ENCODE data around the gene CLCN5. TPM values are rescaled to one million over a fixed set of nuclear protein-coding genes. Genes with fewer than 3 reads are reported as not detected.
"Not testable (repeated sequence)": the region's sequence is repeated elsewhere in the genome, so short reads cannot be mapped to it uniquely, and the experiment has no call there.

Gene CLCN5
- polyA plus RNA-seq, 6 donors from 2014 or later = 0.62 to 1.4 (median 0.98) TPM; not detected in 1

GRCh38 chrX:49991758-49992157, 69.4 kb downstream of the CLCN5 start:
- Mint-ChIP-seq H3K36me3 (no peaks in the 10 kb centered on the region), H3K9me3 (no peaks in the 10 kb centered on the region), H3K4me3 (no peak overlapping the region), H3K27ac (no peak overlapping the region), H3K4me1 (peaks cover 0 to 1% (median 0%) of the 10 kb centered on the region in 3 donors), H3K27me3 (peaks cover 0 to 7% (median 0%) of the 10 kb centered on the region in 3 donors)
- DNase-seq (no peak), ATAC-seq (ENCODE audit: low read depth in 2 of 2) (no peak)

GRCh38 chrX:49992853-49993252, 70.5 kb downstream of the CLCN5 start:
- Mint-ChIP-seq H3K27ac (no peak overlapping the region), H3K9me3 (no peaks in the 10 kb centered on the region), H3K36me3 (no peaks in the 10 kb centered on the region), H3K4me3 (no peak overlapping the region), H3K4me1 (peaks cover 0 to 5% (median 0%) of the 10 kb centered on the region in 3 donors), H3K27me3 (peaks cover 0 to 7% (median 0%) of the 10 kb centered on the region in 3 donors)
- DNase-seq (no peak), ATAC-seq (ENCODE audit: low read depth in 2 of 2) (no peak)

GRCh38 chrX:49993661-49994060, 71.3 kb downstream of the CLCN5 start:
- H3K4me3 Mint-ChIP-seq = no peak overlapping the region
- no peaks in the 10 kb centered on the region for H3K9me3 Mint-ChIP-seq
- H3K27me3 Mint-ChIP-seq = peaks cover 0 to 7% (median 0%) of the 10 kb centered on the region in 3 donors

GRCh38 chrX:49995107-49995731, 72.8 kb downstream of the CLCN5 start:
- ATAC-seq (ENCODE audit: low read depth in 2 of 2) (no peak), DNase-seq (no peak)
- Mint-ChIP-seq H3K36me3 (no peaks in the 10 kb centered on the region), H3K27me3 (peaks cover 0 to 10% (median 0%) of the 10 kb centered on the region in 3 donors), H3K9me3 (peaks cover 0 to 2% (median 0%) of the 10 kb centered on the region in 7 donors), H3K27ac (no peak overlapping the region), H3K4me3 (no peak overlapping the region), H3K4me1 (peaks cover 0 to 6% (median 0%) of the 10 kb centered on the region in 3 donors)

More at GRCh38 chrX:49993661-49994060, 71.3 kb downstream of the CLCN5 start:
- ATAC-seq (ENCODE audit: low read depth in 2 of 2) (no peak), DNase-seq (no peak)
- Mint-ChIP-seq H3K27ac (no peak overlapping the region), H3K36me3 (no peaks in the 10 kb centered on the region), H3K4me1 (peaks cover 0 to 5% (median 0%) of the 10 kb centered on the region in 3 donors)

- Mint-ChIP-seq H3K27me3 (peaks cover 0 to 17% (median 0%) of the 10 kb centered on the region in 3 donors), H3K4me1 (peaks cover 2 to 13% (median 2%) of the 10 kb centered on the region in 3 donors), H3K9me3 (peaks cover 0 to 2% (median 0%) of the 10 kb centered on the region in 7 donors), H3K36me3 (no peaks in the 10 kb centered on the region), H3K4me3 (no peak overlapping the region), H3K27ac (no peak overlapping the region)
- no peak for DNase-seq
- ATAC-seq (ENCODE audit: low read depth in 2 of 2) = no peak
These were observed 73.5 kb downstream of the CLCN5 start for GRCh38 chrX:49995795-49996455.

- Mint-ChIP-seq H3K36me3 (no peaks in the 10 kb centered on the region), H3K27me3 (peaks cover 0 to 21% (median 0%) of the 10 kb centered on the region in 3 donors), H3K4me3 (no peak overlapping the region), H3K4me1 (peaks cover 6 to 15% (median 7%) of the 10 kb centered on the region in 3 donors), H3K9me3 (peaks cover 0 to 2% (median 0%) of the 10 kb centered on the region in 7 donors), H3K27ac (no peak overlapping the region)
- DNase-seq = no peak
- ATAC-seq (ENCODE audit: low read depth in 2 of 2) = no peak
These were observed 74.1 kb downstream of the CLCN5 start for GRCh38 chrX:49996474-49996873.

GRCh38 chrX:49999087-49999486, 76.7 kb downstream of the CLCN5 start:
- Mint-ChIP-seq H3K4me3 (no peak overlapping the region), H3K27me3 (peaks cover 0 to 14% (median 0%) of the 10 kb centered on the region in 3 donors), H3K4me1 (peaks cover 16 to 28% (median 18%) of the 10 kb centered on the region in 3 donors), H3K9me3 (peaks cover 0 to 5% (median 0%) of the 10 kb centered on the region in 7 donors), H3K36me3 (no peaks in the 10 kb centered on the region), H3K27ac (no peak overlapping the region)
- no peak for DNase-seq
- no peak for ATAC-seq (ENCODE audit: low read depth in 2 of 2)

- H3K27me3 Mint-ChIP-seq = peaks cover 0 to 14% (median 0%) of the 10 kb centered on the region in 3 donors
- peak overlapping the region in 2 of 6 donors; percentile 44 to 76 for H3K27ac Mint-ChIP-seq
- peak overlapping the region in 1 of 8 donors; percentile 70 for H3K4me3 Mint-ChIP-seq
- no peaks in the 10 kb centered on the region for H3K36me3 Mint-ChIP-seq
- ATAC-seq (ENCODE audit: low read depth in 2 of 2) = no peak
- DNase-seq = no peak
- peaks cover 0 to 5% (median 0%) of the 10 kb centered on the region in 7 donors for H3K9me3 Mint-ChIP-seq
- H3K4me1 Mint-ChIP-seq = peaks cover 16 to 28% (median 18%) of the 10 kb centered on the region in 3 donors
These were observed 78.6 kb downstream of the CLCN5 start for GRCh38 chrX:50000937-50001542.

GRCh38 chrX:50002067-50002714, 79.8 kb downstream of the CLCN5 start:
- H3K27ac Mint-ChIP-seq = peak overlapping the region in 1 of 6 donors; percentile 79
- H3K36me3 Mint-ChIP-seq = no peaks in the 10 kb centered on the region
- peaks cover 16 to 23% (median 18%) of the 10 kb centered on the region in 3 donors for H3K4me1 Mint-ChIP-seq
- H3K27me3 Mint-ChIP-seq = peaks cover 0 to 14% (median 0%) of the 10 kb centered on the region in 3 donors
- DNase-seq = no peak
- peaks cover 0 to 5% (median 0%) of the 10 kb centered on the region in 7 donors for H3K9me3 Mint-ChIP-seq
- ATAC-seq (ENCODE audit: low read depth in 2 of 2) = peak in 1 of 2 donors; percentile 36
- H3K4me3 Mint-ChIP-seq = peak overlapping the region in 1 of 8 donors; percentile 27

GRCh38 chrX:50003467-50003866, 81.1 kb downstream of the CLCN5 start:
- Mint-ChIP-seq H3K4me3 (peak overlapping the region in 1 of 8 donors; percentile 3), H3K36me3 (no peaks in the 10 kb centered on the region), H3K27ac (peak overlapping the region in 1 of 6 donors; percentile 38), H3K27me3 (peaks cover 0 to 14% (median 0%) of the 10 kb centered on the region in 3 donors), H3K4me1 (peaks cover 16 to 23% (median 18%) of the 10 kb centered on the region in 3 donors), H3K9me3 (peaks cover 0 to 6% (median 0%) of the 10 kb centered on the region in 7 donors)
- ATAC-seq (ENCODE audit: low read depth in 2 of 2) (no peak), DNase-seq (no peak)

GRCh38 chrX:50003927-50004326, 81.5 kb downstream of the CLCN5 start:
- no peak for DNase-seq
- Mint-ChIP-seq H3K36me3 (no peaks in the 10 kb centered on the region), H3K27me3 (peaks cover 0 to 14% (median 0%) of the 10 kb centered on the region in 3 donors), H3K9me3 (peaks cover 0 to 5% (median 0%) of the 10 kb centered on the region in 7 donors), H3K4me1 (peaks cover 16 to 23% (median 18%) of the 10 kb centered on the region in 3 donors), H3K27ac (peak overlapping the region in 2 of 6 donors; percentile 26 to 54), H3K4me3 (peak overlapping the region in 1 of 8 donors; percentile 3)
- ATAC-seq (ENCODE audit: low read depth in 2 of 2) = no peak

GRCh38 chrX:50025591-50025990, 103.2 kb downstream of the CLCN5 start:
- not testable (repeated sequence) for DNase-seq; H3K4me3 Mint-ChIP-seq; H3K27me3 Mint-ChIP-seq; H3K4me1 Mint-ChIP-seq; ATAC-seq (ENCODE audit: low read depth in 2 of 2)
- H3K36me3 Mint-ChIP-seq = peaks cover 18 to 22% of the 10 kb centered on the region in 2 donors
- H3K27ac Mint-ChIP-seq = peak overlapping the region in 2 of 6 donors; percentile 16 to 86
- peaks cover 2 to 42% (median 16%) of the 10 kb centered on the region in 7 donors for H3K9me3 Mint-ChIP-seq

- Mint-ChIP-seq H3K27me3 (no peaks in the 10 kb centered on the region), H3K4me1 (no peaks in the 10 kb centered on the region), H3K27ac (no peak overlapping the region), H3K4me3 (no peak overlapping the region), H3K9me3 (peaks cover 0 to 4% (median 2%) of the 10 kb centered on the region in 7 donors), H3K36me3 (no peaks in the 10 kb centered on the region)
- ATAC-seq (ENCODE audit: low read depth in 2 of 2) (no peak), DNase-seq (no peak)
These were observed 112.7 kb downstream of the CLCN5 start for GRCh38 chrX:50035126-50035525.

Data from naive B cell (primary cell).